HG03521 (cell line): Measurements from ENCODE around the gene ARSD.

Experiments used
- ATAC-seq: cut with Tn5 transposase; IDR thresholded peaks from one replicate; pipeline ENCODE4 v1.9.1; 2021; ENCODE audit warnings: mild to moderate bottlenecking, moderate library complexity; ENCODE audit not compliant: unreplicated experiment

ARSD gene

DNA sequence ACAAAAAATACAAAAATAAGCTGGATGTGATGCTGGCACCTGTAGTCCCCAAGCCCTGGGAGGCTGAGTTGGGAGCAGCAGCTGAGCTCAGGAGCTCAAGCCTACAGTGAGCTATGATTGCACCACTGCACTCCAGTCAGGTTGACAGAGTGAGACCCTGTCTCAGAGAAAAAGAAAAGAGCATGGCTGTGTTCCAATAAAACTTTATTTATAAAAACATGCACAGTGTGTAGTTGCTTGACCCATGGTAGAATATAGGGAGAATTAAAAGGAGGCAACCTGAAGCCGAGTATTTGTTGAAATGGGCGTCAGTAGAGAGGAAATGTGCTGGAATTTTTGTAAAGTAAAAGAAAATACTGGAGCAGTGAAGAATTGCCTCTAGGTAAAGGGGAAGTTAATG lies 73.4 kb downstream of the ARSD start:
- no peak for ATAC-seq

DNA sequence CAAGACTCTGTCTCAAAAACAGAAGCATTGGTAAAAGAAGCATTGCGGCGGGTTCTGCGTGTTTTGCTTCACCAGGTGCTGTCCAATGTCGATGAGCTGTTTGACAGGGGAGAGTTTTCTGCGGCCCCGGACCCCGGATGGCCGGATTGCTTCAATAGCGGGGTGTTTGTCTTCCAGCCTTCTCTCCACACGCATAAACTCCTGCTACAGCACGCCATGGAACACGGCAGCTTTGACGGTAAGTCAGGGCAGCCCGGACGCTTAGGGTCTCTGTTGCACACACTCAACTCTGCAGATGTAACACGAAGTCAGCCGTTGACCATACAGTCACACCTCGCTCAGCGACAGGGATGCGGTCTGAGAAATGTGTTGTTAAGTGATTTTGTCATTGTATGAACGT lies 74.2 kb downstream of the ARSD start:
- ATAC-seq, result no peak
